Hepatocyte (in vitro differentiated cells): ENCODE results near the gene FBF1.
"Not testable (repeated sequence)": the region's sequence is repeated elsewhere in the genome, so short reads cannot be mapped to it uniquely, and the experiment has no call there.

Experiments used
- EZH2 ChIP-seq: fragments of 200-600 bp; sonication (generic); IDR thresholded peaks from 2 replicates; pipeline ENCODE4 v1.6.1; 2016; ENCODE audit warnings: antibody characterized with exemption, mild to moderate bottlenecking, borderline replicate concordance
- TF ChIP-seq, protein P1 (sequence below): fragments of 200-600 bp; sonication (generic); IDR thresholded peaks from 2 replicates; pipeline ENCODE4 v1.5.1; 2016; ENCODE audit warnings: antibody characterized with exemption, mild to moderate bottlenecking; ENCODE audit not compliant: poor library complexity

DNA sequence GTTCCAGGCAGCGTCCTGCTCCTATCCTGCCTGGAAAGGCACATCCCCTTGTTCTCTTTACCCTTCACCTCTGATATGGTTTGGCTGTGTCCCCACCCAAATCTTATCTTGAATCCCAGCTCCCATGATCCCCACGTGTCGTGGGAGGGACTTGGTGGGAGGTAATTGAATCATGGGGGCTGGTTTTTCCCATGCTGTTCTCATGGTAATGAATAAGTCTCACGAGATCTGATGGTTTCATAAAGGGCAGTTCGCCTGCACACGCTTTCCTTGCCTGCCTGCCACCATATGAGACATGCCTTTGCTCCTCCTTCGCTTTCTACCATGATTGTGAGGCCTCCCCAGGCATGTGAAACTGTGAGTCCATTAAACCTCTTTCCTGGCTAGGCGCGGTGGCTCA lies 55.0 kb downstream of the FBF1 start:
- TF ChIP-seq, protein P1, sequence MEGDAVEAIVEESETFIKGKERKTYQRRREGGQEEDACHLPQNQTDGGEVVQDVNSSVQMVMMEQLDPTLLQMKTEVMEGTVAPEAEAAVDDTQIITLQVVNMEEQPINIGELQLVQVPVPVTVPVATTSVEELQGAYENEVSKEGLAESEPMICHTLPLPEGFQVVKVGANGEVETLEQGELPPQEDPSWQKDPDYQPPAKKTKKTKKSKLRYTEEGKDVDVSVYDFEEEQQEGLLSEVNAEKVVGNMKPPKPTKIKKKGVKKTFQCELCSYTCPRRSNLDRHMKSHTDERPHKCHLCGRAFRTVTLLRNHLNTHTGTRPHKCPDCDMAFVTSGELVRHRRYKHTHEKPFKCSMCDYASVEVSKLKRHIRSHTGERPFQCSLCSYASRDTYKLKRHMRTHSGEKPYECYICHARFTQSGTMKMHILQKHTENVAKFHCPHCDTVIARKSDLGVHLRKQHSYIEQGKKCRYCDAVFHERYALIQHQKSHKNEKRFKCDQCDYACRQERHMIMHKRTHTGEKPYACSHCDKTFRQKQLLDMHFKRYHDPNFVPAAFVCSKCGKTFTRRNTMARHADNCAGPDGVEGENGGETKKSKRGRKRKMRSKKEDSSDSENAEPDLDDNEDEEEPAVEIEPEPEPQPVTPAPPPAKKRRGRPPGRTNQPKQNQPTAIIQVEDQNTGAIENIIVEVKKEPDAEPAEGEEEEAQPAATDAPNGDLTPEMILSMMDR: not testable (repeated sequence)
- not testable (repeated sequence) for TF ChIP-seq EZH2
